GM12878 (cell line): ENCODE measurements around the gene FAM120B. TPM values are rescaled to one million over a fixed set of nuclear protein-coding genes. Genes with fewer than 3 reads are reported as not detected.

Source experiments
- ATAC-seq: fragments of 200-7000 bp; cut with Tn5 transposase; 3 replicates; pipeline ENCODE4 v1.9.1; 2020; ENCODE audit warnings: mild to moderate bottlenecking, moderate library complexity
- BruUV-seq: library from RNA; stranded (reverse); fragments of 400-500 nt; replicated peaks from 2 replicates; lab custom pipeline; 2021; lab: Mats Ljungman, UMichigan
- CTCF ChIA-PET: fragments of 300-600 bp; sonication (Branson Sonifier 250); formaldehyde crosslinking; extraction: SDS; loops from one replicate; lab custom pipeline; 2021; ENCODE audit warnings: inconsistent platforms; lab: Yijun Ruan, JAX
- POLR2A ChIA-PET: fragments of 350-600 bp; formaldehyde crosslinking; extraction: SDS; loops from one replicate; lab custom pipeline; 2021; ENCODE audit warnings: inconsistent platforms; lab: Charles Lee
- RAD21 ChIA-PET: fragments of 300-600 bp; sonication (Branson Sonifier 250); formaldehyde crosslinking; loops from one replicate; lab custom pipeline; 2023; ENCODE audit warnings: antibody characterized with exemption; ENCODE audit not compliant: unreplicated experiment; lab: Charles Lee
- SMC1A ChIA-PET: fragments of 300-600 bp; sonication (Branson Sonifier 250); formaldehyde crosslinking; loops from one replicate; lab custom pipeline; 2023; ENCODE audit not compliant: unreplicated experiment, uncharacterized antibody; lab: Charles Lee
- DNase-seq: peaks from one replicate; pipeline ENCODE4 v3.0.0-alpha.2; 2011; ENCODE audit warnings: low read depth, low spot score
- FAIRE-seq: peaks from 3 replicates; lab custom pipeline; 2011; peaks lifted over from hg19 to GRCh38; lab: Jason Lieb, UNC
- H2AFZ ChIP-seq: 2 replicates; pipeline ENCODE4 v1.6.0; 2011; ENCODE audit warnings: low read depth, low read length, control low read depth; ENCODE audit not compliant: control insufficient read depth
- H3K27ac ChIP-seq: 2 replicates; pipeline ENCODE4 v1.5.1; 2011; ENCODE audit warnings: control low read depth; ENCODE audit not compliant: control insufficient read depth, insufficient read depth
- H3K27me3 ChIP-seq, 2 experiments: replicated peaks in 1 of 2; 2 replicates each; pipeline versions ENCODE4 v1.6.0 to v1.6.1; 2011; ENCODE audit warnings: low read length in 1 of 2; ENCODE audit not compliant: control insufficient read depth in 2 of 2, insufficient read depth in 2 of 2
- H3K36me3 ChIP-seq, 2 experiments: 2 replicates each; pipeline ENCODE4 v1.5.1; 2011; ENCODE audit warnings: low read length in 1 of 2; ENCODE audit not compliant: control insufficient read depth in 2 of 2, insufficient read depth in 2 of 2
- H3K4me1 ChIP-seq: 2 replicates; pipeline ENCODE4 v1.6.1; 2011; ENCODE audit warnings: mild to moderate bottlenecking, low read length, moderate library complexity, mixed read lengths; ENCODE audit not compliant: control insufficient read depth, insufficient read depth
- H3K4me2 ChIP-seq: 2 replicates; pipeline ENCODE4 v1.6.0; 2011; ENCODE audit warnings: control low read depth; ENCODE audit not compliant: control insufficient read depth, insufficient read depth
- H3K4me3 ChIP-seq: fragments of 200-600 bp; sonication (generic); 2 replicates; pipeline ENCODE4 v1.5.1; 2016
- H3K79me2 ChIP-seq: 2 replicates; pipeline ENCODE4 v1.6.0; 2011; ENCODE audit warnings: low read length; ENCODE audit not compliant: control insufficient read depth, insufficient read depth
- H3K9ac ChIP-seq: 2 replicates; pipeline ENCODE4 v1.8.0; 2011; ENCODE audit warnings: low read length, control low read depth, mixed read lengths; ENCODE audit not compliant: control insufficient read depth, insufficient read depth
- H3K9me3 ChIP-seq: replicated peaks from 3 replicates; pipeline ENCODE4 v1.5.1; 2011; ENCODE audit warnings: mild to moderate bottlenecking, low read length; ENCODE audit not compliant: control insufficient read depth, insufficient read depth
- H4K20me1 ChIP-seq: 2 replicates; pipeline ENCODE4 v1.6.0; 2011; ENCODE audit not compliant: control insufficient read depth, insufficient read depth
- ATF2 ChIP-seq: IDR thresholded peaks from 2 replicates; pipeline ENCODE4 v1.6.1; 2012; ENCODE audit warnings: low read length, inconsistent platforms
- FOXM1 ChIP-seq: IDR thresholded peaks from 2 replicates; pipeline ENCODE4 v1.6.1; 2012; ENCODE audit warnings: low read depth, mild to moderate bottlenecking, inconsistent platforms, low read length, moderate library complexity
- KDM1A ChIP-seq: fragments of 200-600 bp; sonication (generic); IDR thresholded peaks from 2 replicates; pipeline ENCODE4 v1.6.1; 2016; ENCODE audit warnings: borderline replicate concordance
- KLF5 ChIP-seq: fragments of 450-650 bp; IDR thresholded peaks from 2 replicates; pipeline ENCODE4 v1.6.1; 2014; ENCODE audit warnings: mild to moderate bottlenecking; ENCODE audit not compliant: partially characterized antibody
- LARP7 ChIP-seq: fragments of 450-650 bp; IDR thresholded peaks from 2 replicates; pipeline ENCODE4 v1.6.1; 2017; ENCODE audit warnings: mild to moderate bottlenecking
- MEF2A ChIP-seq: IDR thresholded peaks from 2 replicates; pipeline ENCODE4 v1.6.1; 2011; ENCODE audit warnings: low read depth, mild to moderate bottlenecking, low read length, moderate library complexity; ENCODE audit not compliant: insufficient read depth
- NFYB ChIP-seq: IDR thresholded peaks from 2 replicates; pipeline ENCODE4 v1.6.1; 2011; ENCODE audit warnings: low read depth, mild to moderate bottlenecking, low read length, improper control_type of control experiment, moderate library complexity; ENCODE audit not compliant: insufficient read depth
- SREBF2 ChIP-seq: IDR thresholded peaks from 2 replicates; pipeline ENCODE4 v1.6.1; 2012; ENCODE audit warnings: mild to moderate bottlenecking, low read length
- USF2 ChIP-seq: IDR thresholded peaks from 2 replicates; pipeline ENCODE4 v1.6.1; 2011; ENCODE audit warnings: low read depth, low read length, improper control_type of control experiment, borderline replicate concordance
- ZZZ3 ChIP-seq: IDR thresholded peaks from 2 replicates; pipeline ENCODE4 v1.6.1; 2011; ENCODE audit warnings: low read depth; ENCODE audit not compliant: control insufficient read depth, insufficient read length
- WGBS: methylation state at CpG from one replicate; pipeline ENCODE4 v1.1.6; 2016; ENCODE audit warnings: low lambda C conversion rate; ENCODE audit not compliant: insufficient replicate concordance, insufficient coverage; ENCODE audit errors: missing lambda C conversion rate; 5-methylcytosine and 5-hydroxymethylcytosine counted together
- in situ Hi-C: fragments of 300-500 bp; cut with MboI; formaldehyde crosslinking; loops from 9 replicates; pipeline ENCODE4 v1.14.3; 2018; ENCODE audit warnings: mixed read lengths
- intact Hi-C: fragments of 100-400 bp; cut with micrococcal nuclease; formaldehyde crosslinking; loops from one replicate; pipeline ENCODE4 v1.14.2; 2022; ENCODE audit not compliant: unreplicated experiment
- polyA plus RNA-seq, 11 experiments: library from polyadenylated mRNA; depleted of rRNA in 4 of 11; unstranded in 6 of 11; stranded (reverse) in 5 of 11; fragments of >200 nt; fragmentation: Nextera tagmentation in 4 of 11; fragmentation: Illumina TruSeq in 1 of 11; extraction: Ambion mirVana in 4 of 11; extraction: Trizol in 1 of 11; gene quantifications; 1 replicate in 1 of 11; 2 replicates in 10 of 11; pipeline versions ENCODE4 v1.2.1 to v1.2.3, GENCODE V29; 2011 to 2016; ENCODE audit warnings: inconsistent platforms in 2 of 11, missing spikeins in 2 of 11, low read depth in 1 of 11
- total RNA-seq, 4 experiments: library from RNA; depleted of rRNA in 3 of 4; stranded (reverse); fragments of >200 nt in 3 of 4; fragmentation: Illumina TruSeq in 1 of 4; extraction: Trizol in 1 of 4; gene quantifications; 2 replicates each; pipeline versions ENCODE4 v1.2.1 to v1.2.3, GENCODE V29; 2013 to 2021
- TF ChIP-seq, protein P1 (sequence below): fragments of 150-350 bp; IDR thresholded peaks from 2 replicates; pipeline ENCODE4 v1.6.1; 2016; ENCODE audit warnings: low read depth, low read length
- TF ChIP-seq, protein P2 (sequence below): fragments of 450-650 bp; IDR thresholded peaks from 2 replicates; pipeline ENCODE4 v1.6.1; 2014; ENCODE audit warnings: mild to moderate bottlenecking

The FAM120B gene
- total and polyA plus RNA-seq, 10 of the 15 experiments (the other 5 are each of a cell fraction or from before 2014, with no cell fraction given) = 3.3 to 21.6 (median 15.3) TPM

DNA sequence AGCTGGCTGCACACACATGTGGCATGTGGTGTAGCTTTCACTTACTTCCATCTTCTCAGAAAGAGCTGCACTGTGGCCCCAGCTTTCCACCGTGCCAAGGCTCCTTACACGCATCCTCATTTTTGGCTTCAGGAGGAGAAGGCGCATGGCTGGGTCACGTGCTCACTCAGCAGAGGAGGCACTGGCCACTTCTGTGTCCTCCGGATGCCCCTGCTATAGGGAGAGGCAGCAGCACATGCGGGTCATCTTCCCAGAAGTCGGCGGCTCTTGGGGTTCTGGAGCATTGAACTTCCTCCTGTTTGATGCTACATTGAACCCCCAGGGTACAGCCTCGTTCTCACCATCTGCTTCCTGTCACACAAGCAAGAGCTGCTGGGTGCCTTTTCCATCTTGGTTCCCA is 111.3 kb downstream of the FAM120B start:
- no peaks in the 10 kb centered on the region for H4K20me1 ChIP-seq
- H3K9me3 ChIP-seq = no peaks in the 10 kb centered on the region
- CTCF ChIA-PET = no interaction called here
- RAD21 ChIA-PET = no interaction called here
- no peak for TF ChIP-seq ZZZ3
- TF ChIP-seq, protein P1, sequence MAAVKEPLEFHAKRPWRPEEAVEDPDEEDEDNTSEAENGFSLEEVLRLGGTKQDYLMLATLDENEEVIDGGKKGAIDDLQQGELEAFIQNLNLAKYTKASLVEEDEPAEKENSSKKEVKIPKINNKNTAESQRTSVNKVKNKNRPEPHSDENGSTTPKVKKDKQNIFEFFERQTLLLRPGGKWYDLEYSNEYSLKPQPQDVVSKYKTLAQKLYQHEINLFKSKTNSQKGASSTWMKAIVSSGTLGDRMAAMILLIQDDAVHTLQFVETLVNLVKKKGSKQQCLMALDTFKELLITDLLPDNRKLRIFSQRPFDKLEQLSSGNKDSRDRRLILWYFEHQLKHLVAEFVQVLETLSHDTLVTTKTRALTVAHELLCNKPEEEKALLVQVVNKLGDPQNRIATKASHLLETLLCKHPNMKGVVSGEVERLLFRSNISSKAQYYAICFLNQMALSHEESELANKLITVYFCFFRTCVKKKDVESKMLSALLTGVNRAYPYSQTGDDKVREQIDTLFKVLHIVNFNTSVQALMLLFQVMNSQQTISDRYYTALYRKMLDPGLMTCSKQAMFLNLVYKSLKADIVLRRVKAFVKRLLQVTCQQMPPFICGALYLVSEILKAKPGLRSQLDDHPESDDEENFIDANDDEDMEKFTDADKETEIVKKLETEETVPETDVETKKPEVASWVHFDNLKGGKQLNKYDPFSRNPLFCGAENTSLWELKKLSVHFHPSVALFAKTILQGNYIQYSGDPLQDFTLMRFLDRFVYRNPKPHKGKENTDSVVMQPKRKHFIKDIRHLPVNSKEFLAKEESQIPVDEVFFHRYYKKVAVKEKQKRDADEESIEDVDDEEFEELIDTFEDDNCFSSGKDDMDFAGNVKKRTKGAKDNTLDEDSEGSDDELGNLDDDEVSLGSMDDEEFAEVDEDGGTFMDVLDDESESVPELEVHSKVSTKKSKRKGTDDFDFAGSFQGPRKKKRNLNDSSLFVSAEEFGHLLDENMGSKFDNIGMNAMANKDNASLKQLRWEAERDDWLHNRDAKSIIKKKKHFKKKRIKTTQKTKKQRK = no peak
- no peak for TF ChIP-seq KLF5
- no peak overlapping the region for H3K27ac ChIP-seq
- 10% methylated on average over 9 of the region's 9 CpGs for WGBS
- SMC1A ChIA-PET = no interaction called here
- H3K27me3 ChIP-seq = no peaks in the 10 kb centered on the region
- no peak overlapping the region for H3K4me3 ChIP-seq
- H3K9ac ChIP-seq = no peak overlapping the region
- no TSS peak for BruUV-seq
- ATAC-seq (no peak), DNase-seq (no peak), FAIRE-seq (no peak)
- no peaks in the 10 kb centered on the region for H3K4me1 ChIP-seq
- POLR2A ChIA-PET = no interaction called here
- in situ Hi-C loops = no loop called here
- intact Hi-C loops = no loop called here
- H2AFZ ChIP-seq = no peak overlapping the region
- H3K79me2 ChIP-seq = no peaks in the 10 kb centered on the region
- H3K4me2 ChIP-seq = no peak overlapping the region
- no peaks in the 10 kb centered on the region for H3K36me3 ChIP-seq

- ATAC-seq (no peak), DNase-seq (no peak), FAIRE-seq (no peak)
- Histone ChIP-seq H2AFZ (no peak overlapping the region), H4K20me1 (no peaks in the 10 kb centered on the region), H3K27me3 (no peaks in the 10 kb centered on the region), H3K9ac (no peak overlapping the region), H3K79me2 (no peaks in the 10 kb centered on the region), H3K4me1 (no peaks in the 10 kb centered on the region), H3K9me3 (no peaks in the 10 kb centered on the region), H3K4me3 (no peak overlapping the region), H3K4me2 (no peak overlapping the region), H3K27ac (no peak overlapping the region), H3K36me3 (no peaks in the 10 kb centered on the region)
- ChIA-PET SMC1A (interaction anchor here (0.8 kb wide), 1 partner anchor 71 kb away, joined by 3 read pairs; no protein-coding TSS in a partner anchor), CTCF (no interaction called here), RAD21 (no interaction called here), POLR2A (no interaction called here)
- intact Hi-C loops (no loop called here), in situ Hi-C loops (no loop called here)
- WGBS = 38% methylated on average over 7 of the region's 7 CpGs
- no TSS peak for BruUV-seq
- no peak for TF ChIP-seq SREBF2
- no peak for TF ChIP-seq FOXM1
- no peak for TF ChIP-seq KDM1A
- no peak for TF ChIP-seq ATF2
- no peak for TF ChIP-seq MEF2A
- TF ChIP-seq, protein P2, sequence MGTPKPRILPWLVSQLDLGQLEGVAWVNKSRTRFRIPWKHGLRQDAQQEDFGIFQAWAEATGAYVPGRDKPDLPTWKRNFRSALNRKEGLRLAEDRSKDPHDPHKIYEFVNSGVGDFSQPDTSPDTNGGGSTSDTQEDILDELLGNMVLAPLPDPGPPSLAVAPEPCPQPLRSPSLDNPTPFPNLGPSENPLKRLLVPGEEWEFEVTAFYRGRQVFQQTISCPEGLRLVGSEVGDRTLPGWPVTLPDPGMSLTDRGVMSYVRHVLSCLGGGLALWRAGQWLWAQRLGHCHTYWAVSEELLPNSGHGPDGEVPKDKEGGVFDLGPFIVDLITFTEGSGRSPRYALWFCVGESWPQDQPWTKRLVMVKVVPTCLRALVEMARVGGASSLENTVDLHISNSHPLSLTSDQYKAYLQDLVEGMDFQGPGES = no peak
- TF ChIP-seq USF2 = no peak
- no peak for TF ChIP-seq LARP7
- no peak for TF ChIP-seq NFYB
Measured at GRCh38 chr6:170420283-170420682, 113.7 kb downstream of the FAM120B start.
